HL-60 (cell line): ENCODE measurements around the gene ITGB5.

Experiments
- CTCF ChIP-seq: IDR thresholded peaks from one replicate; pipeline ENCODE4 v1.5.1; 2011; ENCODE audit warnings: low read length, control low read depth, inconsistent platforms; ENCODE audit not compliant: insufficient read depth
- POLR2AphosphoS5 ChIP-seq: IDR thresholded peaks from 2 replicates; pipeline ENCODE4 v1.6.1; 2012; ENCODE audit warnings: low read depth
- SPI1 ChIP-seq: IDR thresholded peaks from 2 replicates; pipeline ENCODE4 v1.6.1; 2012; ENCODE audit warnings: low read depth, mild to moderate bottlenecking, borderline replicate concordance
- TF ChIP-seq, protein P1 (sequence below): IDR thresholded peaks from 2 replicates; pipeline ENCODE4 v1.6.1; 2012; ENCODE audit warnings: low read depth; ENCODE audit not compliant: insufficient replicate concordance

GRCh38 chr3:124847863-124848262, 39.3 kb downstream of the ITGB5 start:
- TF ChIP-seq CTCF (no peak), POLR2AphosphoS5 (no peak), SPI1 (no peak)
- TF ChIP-seq, protein P1, sequence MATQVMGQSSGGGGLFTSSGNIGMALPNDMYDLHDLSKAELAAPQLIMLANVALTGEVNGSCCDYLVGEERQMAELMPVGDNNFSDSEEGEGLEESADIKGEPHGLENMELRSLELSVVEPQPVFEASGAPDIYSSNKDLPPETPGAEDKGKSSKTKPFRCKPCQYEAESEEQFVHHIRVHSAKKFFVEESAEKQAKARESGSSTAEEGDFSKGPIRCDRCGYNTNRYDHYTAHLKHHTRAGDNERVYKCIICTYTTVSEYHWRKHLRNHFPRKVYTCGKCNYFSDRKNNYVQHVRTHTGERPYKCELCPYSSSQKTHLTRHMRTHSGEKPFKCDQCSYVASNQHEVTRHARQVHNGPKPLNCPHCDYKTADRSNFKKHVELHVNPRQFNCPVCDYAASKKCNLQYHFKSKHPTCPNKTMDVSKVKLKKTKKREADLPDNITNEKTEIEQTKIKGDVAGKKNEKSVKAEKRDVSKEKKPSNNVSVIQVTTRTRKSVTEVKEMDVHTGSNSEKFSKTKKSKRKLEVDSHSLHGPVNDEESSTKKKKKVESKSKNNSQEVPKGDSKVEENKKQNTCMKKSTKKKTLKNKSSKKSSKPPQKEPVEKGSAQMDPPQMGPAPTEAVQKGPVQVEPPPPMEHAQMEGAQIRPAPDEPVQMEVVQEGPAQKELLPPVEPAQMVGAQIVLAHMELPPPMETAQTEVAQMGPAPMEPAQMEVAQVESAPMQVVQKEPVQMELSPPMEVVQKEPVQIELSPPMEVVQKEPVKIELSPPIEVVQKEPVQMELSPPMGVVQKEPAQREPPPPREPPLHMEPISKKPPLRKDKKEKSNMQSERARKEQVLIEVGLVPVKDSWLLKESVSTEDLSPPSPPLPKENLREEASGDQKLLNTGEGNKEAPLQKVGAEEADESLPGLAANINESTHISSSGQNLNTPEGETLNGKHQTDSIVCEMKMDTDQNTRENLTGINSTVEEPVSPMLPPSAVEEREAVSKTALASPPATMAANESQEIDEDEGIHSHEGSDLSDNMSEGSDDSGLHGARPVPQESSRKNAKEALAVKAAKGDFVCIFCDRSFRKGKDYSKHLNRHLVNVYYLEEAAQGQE = no peak
